GM18867 (cell line): ENCODE measurements around the gene MMRN2.
"Not testable (repeated sequence)": the region's sequence is repeated elsewhere in the genome, so short reads cannot be mapped to it uniquely, and the experiment has no call there.

Source experiments
- ATAC-seq: cut with Tn5 transposase; IDR thresholded peaks from one replicate; pipeline ENCODE4 v1.9.1; 2021; ENCODE audit warnings: mild to moderate bottlenecking, moderate library complexity; ENCODE audit not compliant: unreplicated experiment

MMRN2 gene

DNA sequence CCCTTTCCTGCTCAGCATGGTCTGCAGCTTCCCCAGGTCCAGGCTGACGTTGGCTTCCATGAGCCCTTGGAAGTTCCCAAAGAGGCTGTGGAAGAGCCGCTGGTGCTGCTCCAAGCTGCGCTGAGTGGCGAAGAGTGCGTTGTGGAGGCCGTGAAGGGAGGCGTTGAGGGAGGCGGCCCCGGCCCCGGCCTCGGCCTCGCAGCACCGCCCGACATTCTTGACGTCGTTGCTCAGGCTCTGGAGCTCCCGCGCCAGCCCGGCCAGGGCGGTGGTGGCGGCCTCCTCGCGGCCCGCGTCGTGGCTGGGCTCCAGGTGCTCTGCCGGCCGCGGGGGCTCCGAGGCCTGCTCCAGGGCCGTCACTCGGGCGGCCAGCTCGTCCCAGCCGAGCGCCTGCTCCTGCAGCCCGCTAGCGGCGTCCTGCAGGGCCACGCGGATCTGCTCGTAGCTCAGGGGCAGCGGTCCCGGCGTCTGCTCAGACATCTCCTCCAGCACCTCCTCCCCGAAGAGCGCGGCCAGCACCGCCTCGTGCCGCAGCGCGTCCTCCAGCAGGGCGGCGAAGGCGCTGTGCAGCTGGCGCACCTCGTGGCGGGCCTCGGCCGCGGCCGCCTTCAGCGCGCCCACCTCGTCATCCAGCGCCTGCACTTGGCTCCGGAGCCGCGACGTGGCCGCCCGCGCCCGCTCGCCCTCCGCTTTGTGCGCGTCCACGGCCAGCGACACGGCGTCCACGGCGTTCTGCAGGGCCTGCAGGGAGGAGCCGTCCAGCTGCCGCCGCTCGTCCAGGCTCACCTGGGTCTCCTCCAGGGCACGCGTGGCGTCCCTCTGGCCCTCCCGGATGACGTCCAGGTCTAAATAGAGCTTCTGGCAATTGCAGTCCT, 14.7 kb downstream of the MMRN2 start:
- ATAC-seq = no peak

DNA sequence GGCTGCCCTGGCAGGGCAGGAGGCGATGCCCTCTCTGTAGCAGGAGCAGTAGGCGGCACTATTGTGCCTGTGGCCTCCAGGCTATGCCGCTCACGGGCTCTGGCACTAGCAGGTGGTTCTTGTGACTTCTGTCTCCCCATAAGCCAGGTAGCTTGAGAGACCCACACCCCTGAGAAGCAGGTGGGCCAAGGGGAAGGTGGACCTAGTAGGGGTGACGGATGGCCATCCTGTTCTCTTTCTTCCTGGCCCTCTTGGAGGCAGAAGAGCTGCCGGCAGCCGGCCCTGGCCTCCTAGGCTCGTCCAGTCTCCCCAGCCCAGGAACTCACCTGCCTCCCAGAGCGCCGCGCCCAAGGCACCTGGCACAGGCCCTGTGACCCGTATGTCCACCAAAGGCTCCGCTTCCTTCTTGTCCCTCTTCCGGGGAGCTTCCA, 15.4 kb downstream of the MMRN2 start:
- ATAC-seq = no peak

DNA sequence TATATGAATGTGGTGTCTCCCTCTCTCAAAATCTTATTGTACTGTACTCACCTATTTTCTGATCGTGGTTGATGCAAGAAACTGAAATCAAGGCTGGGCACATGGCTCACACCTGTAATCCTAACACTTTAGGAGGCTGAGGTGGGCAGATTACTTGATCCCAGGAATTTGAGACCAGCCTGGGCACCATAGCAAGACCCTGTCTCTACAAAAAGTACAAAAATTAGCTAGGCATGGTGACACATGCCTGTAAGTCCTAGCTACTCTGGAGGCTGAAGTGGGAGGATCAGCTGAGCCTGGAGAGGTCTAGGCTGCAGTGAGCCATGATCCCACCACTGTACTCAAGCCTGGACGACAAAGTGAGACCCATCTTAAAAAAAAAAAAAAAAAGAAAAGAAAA, 16.0 kb downstream of the MMRN2 start:
- ATAC-seq = no peak

DNA sequence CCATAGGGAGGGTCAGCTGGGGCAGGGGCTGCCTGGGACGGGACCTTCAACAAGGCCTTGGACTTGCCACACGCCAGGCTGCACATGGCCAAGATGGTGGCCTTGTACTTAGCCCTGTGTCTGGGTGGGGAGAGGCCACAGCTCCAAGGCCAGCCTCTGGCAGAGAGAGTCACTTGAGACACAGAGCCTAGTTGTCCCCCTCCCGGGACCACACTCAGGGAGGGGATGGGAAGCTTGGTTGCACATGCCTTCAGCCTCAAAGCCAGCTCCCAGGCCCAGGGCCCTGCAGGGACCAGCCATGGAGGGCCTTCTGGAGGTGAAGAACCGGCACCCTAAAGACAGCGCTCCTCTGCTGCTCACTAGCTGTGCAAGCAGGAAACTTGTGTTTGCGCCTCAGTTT, 16.7 kb downstream of the MMRN2 start:
- no peak for ATAC-seq

DNA sequence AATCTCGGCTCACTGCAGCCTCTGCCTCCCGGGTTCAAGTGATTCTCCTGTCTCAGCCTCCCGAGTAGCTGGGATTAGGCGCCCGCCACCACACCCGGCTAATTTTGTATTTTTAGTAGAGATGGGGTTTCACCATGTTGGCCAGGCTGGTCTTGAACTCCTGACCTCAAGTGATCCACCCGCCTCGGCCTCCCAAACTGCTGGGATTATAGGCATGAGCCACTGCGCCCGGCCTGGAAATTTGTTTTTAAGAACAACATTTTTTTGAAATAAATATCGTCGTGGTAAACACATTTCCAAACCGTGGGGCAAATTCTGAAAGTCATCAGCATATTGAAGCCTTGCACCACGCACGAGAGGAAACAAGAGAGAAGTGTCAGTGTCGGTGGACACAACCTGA, 17.3 kb downstream of the MMRN2 start:
- not testable (repeated sequence) for ATAC-seq

DNA sequence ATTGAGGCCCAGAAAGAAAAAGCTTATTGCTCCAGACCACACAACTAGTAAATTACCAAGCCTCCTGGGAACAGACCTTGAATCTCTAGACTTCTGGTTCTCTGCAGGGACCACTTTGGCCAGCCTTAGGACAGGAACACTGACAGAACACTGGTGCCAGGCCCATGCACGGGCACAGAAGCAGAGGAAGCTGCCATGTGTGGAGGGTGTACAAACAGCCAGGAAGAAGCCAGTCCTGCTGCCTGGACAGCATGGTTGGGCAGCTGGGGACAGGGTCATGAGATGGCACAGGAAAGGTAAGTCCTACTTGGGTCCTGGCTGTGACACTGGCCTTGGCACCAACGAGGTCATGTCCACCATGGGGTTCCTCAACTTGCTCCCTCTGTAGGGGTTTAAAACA, 19.2 kb downstream of the MMRN2 start:
- no peak for ATAC-seq

DNA sequence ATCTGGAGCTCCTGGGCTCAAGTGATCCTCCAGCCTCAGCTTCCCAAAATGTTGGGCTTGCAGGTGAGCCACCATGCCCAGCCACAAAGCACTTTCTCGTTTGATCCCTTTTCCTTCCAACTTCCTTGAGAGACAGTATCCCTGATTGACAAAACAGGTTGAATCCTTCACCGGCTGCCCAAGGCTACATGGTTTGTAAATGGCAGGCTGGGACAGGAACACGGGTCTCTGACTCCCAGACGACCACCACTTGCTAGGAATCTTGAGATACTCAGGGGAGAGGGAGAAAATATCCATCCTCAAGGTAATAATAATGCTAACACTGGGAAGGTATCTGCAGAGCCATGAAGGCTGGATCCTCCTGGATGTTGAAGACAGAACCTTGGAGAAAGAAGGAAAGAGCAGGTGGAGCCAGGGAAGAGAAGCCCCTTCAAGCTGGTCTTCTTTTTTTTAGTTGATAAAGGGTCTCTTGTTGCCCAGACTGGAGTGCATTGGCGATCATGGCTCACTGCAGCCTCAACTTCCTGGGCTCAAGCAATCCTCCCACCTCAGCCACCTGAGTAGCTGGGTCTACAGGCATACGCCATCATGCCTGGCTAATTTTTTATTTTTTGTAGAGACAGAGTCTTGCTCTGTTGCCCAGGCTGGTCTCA, 19.8 kb downstream of the MMRN2 start:
- no peak for ATAC-seq

DNA sequence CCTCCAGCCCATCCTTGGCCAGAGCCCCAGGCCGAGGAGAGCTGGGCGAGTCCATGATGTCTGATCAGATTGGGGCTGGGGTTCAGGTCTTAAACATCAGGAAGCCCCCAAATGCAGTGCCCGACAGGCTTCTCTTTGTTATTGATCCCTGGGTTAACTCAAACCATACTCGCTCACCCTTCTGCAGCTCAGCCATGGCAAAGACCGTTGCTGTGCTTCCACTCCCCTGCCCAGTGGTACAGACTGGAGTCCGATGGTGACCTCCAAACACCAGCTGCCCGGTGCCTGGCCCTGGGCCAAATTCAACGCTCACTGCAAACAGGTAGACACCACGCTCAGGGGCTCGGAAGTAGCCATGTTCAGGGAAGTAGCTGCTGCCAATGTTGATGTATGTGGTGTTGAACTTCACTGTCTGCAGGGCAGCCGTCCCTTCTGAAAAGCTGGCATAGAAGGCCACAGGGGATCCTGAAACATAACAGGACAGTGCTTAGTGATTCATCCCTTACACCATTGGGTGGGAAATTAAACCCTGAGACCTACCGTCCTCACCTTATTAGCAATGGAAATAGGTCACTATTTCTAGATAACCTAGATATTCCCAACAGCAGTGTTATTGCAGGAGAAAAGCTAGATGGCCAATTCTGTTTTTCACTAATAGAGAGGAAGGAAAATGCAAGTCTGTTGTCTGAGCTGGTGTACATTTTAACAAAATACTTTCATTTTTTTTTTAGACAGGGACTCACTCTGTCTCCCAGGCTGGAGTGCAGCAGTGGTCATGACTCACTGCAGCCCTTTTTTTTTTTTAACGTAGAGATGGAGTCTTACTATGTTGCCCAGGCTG, 20.5 kb downstream of the MMRN2 start:
- ATAC-seq = no peak

DNA sequence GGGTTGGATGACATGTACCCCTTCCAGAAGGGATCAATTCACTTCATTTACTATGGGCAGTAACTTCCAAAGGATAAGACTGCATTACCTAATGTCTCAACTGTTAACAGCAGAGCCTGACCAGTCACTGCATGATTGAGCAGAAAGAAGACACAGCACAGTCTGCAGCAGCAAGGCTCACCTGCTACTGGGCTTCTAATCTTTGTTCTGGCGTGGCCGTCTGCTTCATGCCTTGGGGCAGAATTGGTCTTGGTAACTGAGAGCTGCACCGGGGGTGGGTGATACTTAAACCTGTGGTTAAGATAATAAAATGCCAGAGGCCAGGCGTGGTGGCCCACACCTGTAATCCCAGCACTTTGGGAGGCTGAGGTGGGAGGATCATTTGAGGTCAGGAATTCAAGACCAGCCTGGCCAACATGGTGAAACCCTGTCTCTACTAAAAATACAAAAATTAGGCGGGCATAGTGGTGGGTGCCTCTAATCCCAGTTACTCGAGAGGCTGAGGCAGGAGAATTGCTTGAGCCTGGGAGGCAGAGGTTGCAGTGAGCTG, 23.2 kb downstream of the MMRN2 start:
- ATAC-seq = not testable (repeated sequence)

DNA sequence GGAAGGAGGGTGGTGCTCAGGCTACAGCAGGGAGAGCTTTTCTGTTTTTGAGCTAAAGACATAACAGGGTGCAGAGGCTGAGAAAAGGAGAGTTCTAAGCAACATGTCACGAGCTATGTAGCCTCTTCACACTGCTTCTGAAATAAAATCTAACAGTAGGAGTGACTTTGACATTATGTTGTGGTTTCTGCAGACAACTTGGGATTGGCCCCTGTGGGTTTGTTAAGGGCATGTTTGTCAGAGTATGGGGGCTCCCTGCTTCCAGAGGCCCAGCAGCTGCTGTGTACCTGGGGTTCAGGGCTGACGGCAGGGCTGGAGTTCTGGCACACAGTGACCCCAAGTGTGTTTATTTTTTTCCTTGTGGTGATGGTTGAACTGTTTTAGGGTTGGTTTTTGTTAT, 24.7 kb downstream of the MMRN2 start:
- no peak for ATAC-seq

DNA sequence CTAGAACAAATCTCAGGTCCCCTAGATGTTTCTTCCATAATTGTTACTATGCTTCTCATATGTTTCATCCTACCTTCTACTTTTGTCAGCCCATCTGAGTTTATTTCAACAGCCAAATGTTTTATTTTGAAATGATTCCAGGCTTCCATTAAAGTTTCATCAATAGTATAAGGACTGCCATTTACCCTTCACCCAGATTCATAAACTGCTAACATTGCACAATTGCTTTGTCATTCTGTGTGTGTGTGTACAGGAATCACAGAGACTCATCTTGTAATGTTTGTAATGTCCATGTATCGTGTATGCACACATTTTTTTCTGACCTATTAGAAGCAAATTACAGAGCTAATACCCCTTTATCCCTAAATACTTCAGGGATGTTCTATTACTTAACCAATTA, 25.5 kb downstream of the MMRN2 start:
- ATAC-seq = no peak

DNA sequence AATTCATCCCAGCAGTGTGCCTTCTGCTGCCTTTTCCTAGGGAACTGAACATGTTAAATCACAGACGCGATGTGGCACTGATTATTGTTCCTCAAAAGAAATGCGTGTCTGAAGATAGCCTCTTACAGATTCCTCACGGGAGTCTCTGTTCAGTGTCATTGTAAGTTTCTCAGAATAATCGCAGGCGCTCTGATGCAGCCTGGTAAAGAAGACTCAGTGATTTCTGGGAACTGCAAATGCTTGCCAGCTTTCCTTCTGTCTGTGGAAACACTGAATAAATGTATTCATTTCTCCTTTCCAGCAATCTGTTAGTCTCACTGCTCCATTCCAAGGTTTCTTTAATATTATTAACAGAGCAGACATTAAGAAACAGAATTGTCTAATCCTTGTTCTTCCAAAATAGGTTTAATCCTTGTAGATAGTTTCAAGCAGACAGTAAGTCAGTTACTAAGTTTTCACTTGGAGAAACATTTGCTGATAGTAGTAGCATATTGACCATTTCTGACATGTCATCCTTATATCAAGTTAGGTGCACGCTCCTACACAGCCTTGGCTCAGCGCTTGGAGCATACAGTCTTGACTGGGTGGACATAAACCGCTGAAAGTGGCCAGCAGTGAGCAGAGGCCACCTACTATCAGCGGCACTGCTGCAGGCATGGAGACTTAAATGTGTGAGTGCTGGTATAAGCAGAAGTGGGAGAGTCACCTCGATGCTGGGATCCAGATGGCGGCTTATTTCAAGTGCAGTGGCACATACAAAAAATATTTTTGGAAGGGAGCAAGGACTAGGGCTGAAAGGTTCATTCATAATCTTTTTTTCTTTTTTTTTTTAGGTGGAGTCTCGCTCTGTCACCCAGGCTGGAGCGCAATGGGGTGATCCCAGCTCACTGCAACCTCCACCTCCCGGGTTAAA, 27.7 kb downstream of the MMRN2 start:
- no peak for ATAC-seq

DNA sequence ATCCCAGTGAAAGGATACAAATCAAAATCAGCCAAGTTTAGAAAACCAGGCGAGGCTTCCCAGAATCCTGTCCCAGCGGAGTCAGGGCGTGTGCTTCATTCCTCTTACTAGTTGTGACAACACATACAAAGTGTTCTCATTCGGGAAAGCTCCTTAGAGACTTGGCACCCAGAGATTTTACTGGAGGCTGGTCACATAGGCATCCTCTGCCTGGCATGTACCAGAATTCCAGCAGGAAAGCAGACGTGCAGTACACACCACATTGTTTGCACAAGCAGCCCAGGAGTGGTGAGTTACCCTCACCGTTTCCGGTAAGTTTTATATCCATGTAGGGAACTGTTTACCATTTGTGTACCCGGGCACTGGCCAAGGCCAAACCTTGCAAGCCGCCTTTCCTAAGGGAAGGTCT, 34.9 kb downstream of the MMRN2 start:
- no peak for ATAC-seq

DNA sequence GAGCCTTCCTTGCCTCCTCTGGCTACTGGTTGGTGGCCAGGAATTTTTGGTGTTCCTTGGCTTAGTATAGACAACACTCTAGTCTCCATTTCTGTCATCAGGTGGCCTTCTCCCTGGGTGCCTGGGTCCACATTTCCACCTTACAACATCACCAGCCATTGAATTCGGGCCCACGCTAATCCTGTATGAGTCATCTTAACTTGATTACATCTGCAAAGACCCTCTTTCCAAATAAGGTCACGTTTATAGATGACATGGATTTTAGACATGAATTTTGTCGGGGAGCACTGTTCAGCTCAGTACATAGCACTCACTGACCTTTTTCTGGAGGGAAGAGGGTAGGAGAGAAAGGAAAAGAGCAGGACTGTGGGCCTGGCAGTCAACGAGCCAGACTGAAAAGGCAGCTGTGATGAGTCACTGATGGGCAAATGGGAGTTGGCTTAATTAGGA, 39.4 kb downstream of the MMRN2 start:
- no peak for ATAC-seq

DNA sequence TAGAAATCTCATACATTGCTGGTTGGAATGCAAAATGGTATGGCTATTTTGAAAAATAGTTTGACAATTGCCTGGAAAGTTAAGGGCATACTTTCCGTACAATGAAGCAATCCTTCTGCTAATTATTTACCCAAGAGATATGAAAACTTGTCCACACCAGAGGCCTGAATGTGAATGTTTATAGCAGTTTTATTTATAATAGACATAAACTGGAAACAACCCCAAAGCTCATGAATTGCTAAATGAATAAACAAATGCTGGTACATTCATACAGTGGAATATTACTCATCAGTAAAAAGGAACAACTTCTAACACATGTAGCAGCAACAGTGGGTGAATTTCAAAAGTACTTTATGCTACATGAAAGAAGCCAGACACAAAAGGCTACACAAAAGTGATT, 42.7 kb downstream of the MMRN2 start:
- ATAC-seq = no peak

DNA sequence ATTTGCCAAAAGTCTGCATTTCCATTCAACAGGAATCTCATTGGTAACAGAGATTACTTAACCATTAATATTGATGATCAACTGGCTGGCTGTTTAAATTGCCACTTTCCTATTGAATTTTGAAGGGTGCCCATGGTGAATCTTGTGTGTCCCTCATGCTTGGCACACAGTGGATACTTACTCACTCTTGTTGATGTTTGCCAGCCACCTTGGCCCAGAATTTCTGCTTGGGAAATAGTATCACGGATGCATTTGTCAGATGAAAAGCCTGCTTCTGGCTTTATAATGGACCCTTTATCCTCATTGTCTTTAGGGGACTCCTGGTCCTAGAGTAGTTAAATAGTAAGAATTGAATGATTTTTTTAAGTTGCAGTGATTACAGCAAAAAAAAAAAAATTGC, 52.0 kb downstream of the MMRN2 start:
- no peak for ATAC-seq

DNA sequence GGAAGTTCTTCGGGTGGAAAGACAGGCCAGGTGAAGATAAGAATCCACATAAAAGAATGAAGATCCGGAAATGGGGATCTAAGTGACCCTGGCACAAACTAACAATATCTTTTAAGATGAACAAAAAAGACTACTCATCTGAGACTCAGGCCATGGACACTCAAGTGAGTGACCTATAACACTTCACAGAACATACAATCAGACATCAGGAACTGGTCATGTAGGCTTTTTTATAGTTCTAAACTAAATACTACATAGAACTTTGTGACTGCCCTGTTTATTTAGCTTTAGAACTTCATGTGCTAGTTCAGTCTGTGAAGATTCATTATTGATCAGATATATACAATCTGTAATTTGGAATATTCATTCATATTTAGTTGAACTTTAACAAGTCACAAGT, 52.8 kb downstream of the MMRN2 start:
- no peak for ATAC-seq

DNA sequence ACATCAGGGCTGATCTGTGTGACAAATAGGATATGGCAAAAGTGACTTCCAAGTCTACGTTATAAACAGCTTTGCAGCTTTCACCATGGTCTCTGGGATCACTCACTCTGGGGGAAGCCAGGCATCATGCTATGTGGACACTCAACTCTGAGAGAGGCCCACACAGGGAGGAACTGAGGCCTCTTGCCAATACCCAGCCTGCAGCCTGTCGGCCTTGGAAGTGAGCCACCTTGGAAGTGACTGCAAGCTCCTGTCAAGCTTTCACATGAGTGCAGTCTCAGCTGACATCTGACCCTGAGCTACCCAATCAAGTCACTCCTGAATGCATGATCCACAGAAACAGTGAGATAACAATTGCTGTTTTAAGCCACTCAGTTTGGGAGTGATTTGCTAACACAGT, 56.5 kb downstream of the MMRN2 start:
- no peak for ATAC-seq

DNA sequence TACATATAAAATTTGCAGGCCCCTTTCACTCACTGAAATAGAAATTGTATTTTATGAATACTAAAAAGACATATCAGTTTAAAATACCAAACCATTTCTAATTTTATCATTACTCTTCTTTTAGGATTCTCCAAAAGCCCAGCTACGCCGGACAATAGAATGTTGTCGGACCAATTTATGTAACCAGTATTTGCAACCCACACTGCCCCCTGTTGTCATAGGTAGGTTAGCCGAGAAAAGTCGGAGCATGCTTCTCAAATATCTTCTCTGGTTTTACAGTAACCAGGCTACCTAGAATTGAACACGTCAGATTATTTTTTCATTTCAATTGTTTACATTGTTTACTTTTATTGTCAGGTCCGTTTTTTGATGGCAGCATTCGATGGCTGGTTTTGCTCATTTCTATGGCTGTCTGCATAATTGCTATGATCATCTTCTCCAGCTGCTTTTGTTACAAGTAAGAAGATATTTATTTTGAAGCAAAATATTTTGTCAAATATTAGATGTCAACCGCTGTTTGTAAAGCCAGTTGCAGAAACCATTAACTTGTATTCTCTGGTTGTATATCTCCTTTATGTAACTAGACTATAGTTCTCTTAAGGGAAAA, 57.6 kb downstream of the MMRN2 start:
- no peak for ATAC-seq

DNA sequence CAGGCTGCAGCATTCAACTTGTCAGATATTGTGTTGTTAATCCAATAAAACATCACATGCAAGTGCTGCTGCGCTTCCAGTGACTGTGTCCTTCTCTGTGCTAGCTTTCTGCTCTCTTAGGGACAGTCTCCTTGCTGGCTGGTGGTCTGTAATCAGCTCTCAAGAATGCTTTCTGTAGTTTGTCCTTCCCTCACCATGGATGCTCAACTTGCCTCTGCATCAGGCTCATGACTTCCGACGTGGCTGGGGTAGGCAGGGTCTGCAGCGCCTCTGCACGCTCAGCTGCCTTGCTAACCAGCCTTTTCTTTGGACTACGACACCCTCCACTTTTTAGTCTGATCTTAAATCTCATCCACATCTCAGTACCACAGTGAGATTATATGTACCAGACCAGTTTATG, 58.3 kb downstream of the MMRN2 start:
- ATAC-seq = no peak
